ENCODE measurements around the gene THOC1. TPM values are rescaled to one million over a fixed set of nuclear protein-coding genes. Genes with fewer than 3 reads are reported as not detected.

The THOC1 gene
- total RNA-seq, 1 donor from 2014 or later, result 12.0 TPM

- Histone ChIP-seq H3K27me3 (no peaks in the 10 kb centered on the region), H3K4me3 (no peak overlapping the region), H3K4me1 (no peaks in the 10 kb centered on the region), H3K36me3 (peaks cover 65 to 91% of the 10 kb centered on the region in 2 donors), H3K9me3 (no peaks in the 10 kb centered on the region), H3K27ac (no peak overlapping the region)
- intact Hi-C loops (cut with DNase I), result no loop called here
- no peak for TF ChIP-seq CTCF (IDR thresholded peaks at IDR 0.05)
- DNase-seq (ENCODE audit: low spot score in 2 of 2), result no peak
These were observed 17.2 kb downstream of the THOC1 start for GRCh38 chr18:250685-251084.

- Histone ChIP-seq H3K9me3 (no peaks in the 10 kb centered on the region), H3K27ac (no peak overlapping the region), H3K27me3 (no peaks in the 10 kb centered on the region), H3K4me3 (no peak overlapping the region), H3K36me3 (peaks cover 60 to 86% of the 10 kb centered on the region in 2 donors), H3K4me1 (no peaks in the 10 kb centered on the region)
- intact Hi-C loops (cut with DNase I), result no loop called here
- TF ChIP-seq CTCF (IDR thresholded peaks at IDR 0.05), result no peak
- DNase-seq (ENCODE audit: low spot score in 2 of 2), result no peak
These were observed 19.8 kb downstream of the THOC1 start for GRCh38 chr18:248053-248452.

- Histone ChIP-seq H3K4me1 (no peaks in the 10 kb centered on the region), H3K27me3 (no peaks in the 10 kb centered on the region), H3K4me3 (no peak overlapping the region), H3K36me3 (peaks cover 42 to 68% of the 10 kb centered on the region in 2 donors), H3K9me3 (no peaks in the 10 kb centered on the region), H3K27ac (no peak overlapping the region)
- no peak for TF ChIP-seq CTCF (IDR thresholded peaks at IDR 0.05)
- intact Hi-C loops (cut with DNase I), result no loop called here
- DNase-seq (ENCODE audit: low spot score in 2 of 2), result no peak
These were observed 22.5 kb downstream of the THOC1 start for GRCh38 chr18:245282-245847.

GRCh38 chr18:240175-240574 is 27.7 kb downstream of the THOC1 start:
- Histone ChIP-seq H3K27ac (no peak overlapping the region), H3K9me3 (no peaks in the 10 kb centered on the region), H3K36me3 (peaks cover 10 to 21% of the 10 kb centered on the region in 2 donors), H3K4me3 (no peak overlapping the region), H3K27me3 (no peaks in the 10 kb centered on the region), H3K4me1 (no peaks in the 10 kb centered on the region)
- no peak for TF ChIP-seq CTCF (IDR thresholded peaks at IDR 0.05)
- intact Hi-C loops (cut with DNase I), result no loop called here
- DNase-seq (ENCODE audit: low spot score in 2 of 2), result no peak

- intact Hi-C loops (cut with DNase I), result no loop called here
- no peak for DNase-seq (ENCODE audit: low spot score in 2 of 2)
- Histone ChIP-seq H3K27ac (no peak overlapping the region), H3K4me1 (no peaks in the 10 kb centered on the region), H3K27me3 (no peaks in the 10 kb centered on the region), H3K4me3 (no peak overlapping the region), H3K36me3 (peaks cover 0 to 3% of the 10 kb centered on the region in 2 donors), H3K9me3 (no peaks in the 10 kb centered on the region)
- TF ChIP-seq CTCF (IDR thresholded peaks at IDR 0.05), result no peak
These were observed 36.3 kb downstream of the THOC1 start for GRCh38 chr18:231563-231962.

GRCh38 chr18:228586-228985 is 39.3 kb downstream of the THOC1 start:
- no peak for TF ChIP-seq CTCF (IDR thresholded peaks at IDR 0.05)
- H3K27me3 ChIP-seq, result no peaks in the 10 kb centered on the region
- no peak overlapping the region for H3K4me3 ChIP-seq
- H3K4me1 ChIP-seq, result no peaks in the 10 kb centered on the region
- no peak overlapping the region for H3K27ac ChIP-seq
- intact Hi-C loops (cut with DNase I), result no loop called here
- DNase-seq (ENCODE audit: low spot score in 2 of 2), result no peak
- H3K9me3 ChIP-seq, result no peaks in the 10 kb centered on the region
- peaks cover 18 to 26% of the 10 kb centered on the region in 2 donors for H3K36me3 ChIP-seq

All from ascending aorta (tissue), 2 donors.